GM12878 (cell line): Measurements from ENCODE around the gene PLEKHH1. TPM values are rescaled to one million over a fixed set of nuclear protein-coding genes. Genes with fewer than 3 reads are reported as not detected.

Source experiments
- ATAC-seq: fragments of 200-7000 bp; cut with Tn5 transposase; 3 replicates; pipeline ENCODE4 v1.9.1; 2020; ENCODE audit warnings: mild to moderate bottlenecking, moderate library complexity
- BruUV-seq: library from RNA; stranded (reverse); fragments of 400-500 nt; replicated peaks from 2 replicates; lab custom pipeline; 2021; lab: Mats Ljungman, UMichigan
- CTCF ChIA-PET: fragments of 300-600 bp; sonication (Branson Sonifier 250); formaldehyde crosslinking; extraction: SDS; loops from one replicate; lab custom pipeline; 2021; ENCODE audit warnings: inconsistent platforms; lab: Yijun Ruan, JAX
- POLR2A ChIA-PET: fragments of 350-600 bp; formaldehyde crosslinking; extraction: SDS; loops from one replicate; lab custom pipeline; 2021; ENCODE audit warnings: inconsistent platforms; lab: Charles Lee
- RAD21 ChIA-PET: fragments of 300-600 bp; sonication (Branson Sonifier 250); formaldehyde crosslinking; loops from one replicate; lab custom pipeline; 2023; ENCODE audit warnings: antibody characterized with exemption; ENCODE audit not compliant: unreplicated experiment; lab: Charles Lee
- SMC1A ChIA-PET: fragments of 300-600 bp; sonication (Branson Sonifier 250); formaldehyde crosslinking; loops from one replicate; lab custom pipeline; 2023; ENCODE audit not compliant: unreplicated experiment, uncharacterized antibody; lab: Charles Lee
- DNase-seq: peaks from one replicate; pipeline ENCODE4 v3.0.0-alpha.2; 2011; ENCODE audit warnings: low read depth, low spot score
- FAIRE-seq: peaks from 3 replicates; lab custom pipeline; 2011; peaks lifted over from hg19 to GRCh38; lab: Jason Lieb, UNC
- H2AFZ ChIP-seq: 2 replicates; pipeline ENCODE4 v1.6.0; 2011; ENCODE audit warnings: low read depth, low read length, control low read depth; ENCODE audit not compliant: control insufficient read depth
- H3K27ac ChIP-seq: 2 replicates; pipeline ENCODE4 v1.5.1; 2011; ENCODE audit warnings: control low read depth; ENCODE audit not compliant: control insufficient read depth, insufficient read depth
- H3K27me3 ChIP-seq, 2 experiments: replicated peaks in 1 of 2; 2 replicates each; pipeline versions ENCODE4 v1.6.0 to v1.6.1; 2011; ENCODE audit warnings: low read length in 1 of 2; ENCODE audit not compliant: control insufficient read depth in 2 of 2, insufficient read depth in 2 of 2
- H3K36me3 ChIP-seq, 2 experiments: 2 replicates each; pipeline ENCODE4 v1.5.1; 2011; ENCODE audit warnings: low read length in 1 of 2; ENCODE audit not compliant: control insufficient read depth in 2 of 2, insufficient read depth in 2 of 2
- H3K4me1 ChIP-seq: 2 replicates; pipeline ENCODE4 v1.6.1; 2011; ENCODE audit warnings: mild to moderate bottlenecking, low read length, moderate library complexity, mixed read lengths; ENCODE audit not compliant: control insufficient read depth, insufficient read depth
- H3K4me2 ChIP-seq: 2 replicates; pipeline ENCODE4 v1.6.0; 2011; ENCODE audit warnings: control low read depth; ENCODE audit not compliant: control insufficient read depth, insufficient read depth
- H3K4me3 ChIP-seq: fragments of 200-600 bp; sonication (generic); 2 replicates; pipeline ENCODE4 v1.5.1; 2016
- H3K79me2 ChIP-seq: 2 replicates; pipeline ENCODE4 v1.6.0; 2011; ENCODE audit warnings: low read length; ENCODE audit not compliant: control insufficient read depth, insufficient read depth
- H3K9ac ChIP-seq: 2 replicates; pipeline ENCODE4 v1.8.0; 2011; ENCODE audit warnings: low read length, control low read depth, mixed read lengths; ENCODE audit not compliant: control insufficient read depth, insufficient read depth
- H3K9me3 ChIP-seq: replicated peaks from 3 replicates; pipeline ENCODE4 v1.5.1; 2011; ENCODE audit warnings: mild to moderate bottlenecking, low read length; ENCODE audit not compliant: control insufficient read depth, insufficient read depth
- H4K20me1 ChIP-seq: 2 replicates; pipeline ENCODE4 v1.6.0; 2011; ENCODE audit not compliant: control insufficient read depth, insufficient read depth
- CBX5 ChIP-seq: sonication (generic); IDR thresholded peaks from 2 replicates; pipeline ENCODE4 v1.6.1; 2016; ENCODE audit warnings: low read depth, moderate library complexity, mild to moderate bottlenecking, inconsistent platforms
- EGR1 ChIP-seq, 2 experiments: IDR thresholded peaks; 1 replicate in 1 of 2; 2 replicates in 1 of 2; pipeline ENCODE4 v1.6.1; 2011 to 2012; ENCODE audit warnings: low read depth in 2 of 2, low read length in 2 of 2, borderline replicate concordance in 1 of 2, mild to moderate bottlenecking in 1 of 2, moderate library complexity in 1 of 2
- NBN ChIP-seq: fragments of 450-650 bp; IDR thresholded peaks from 2 replicates; pipeline ENCODE4 v1.6.1; 2016
- PAX8 ChIP-seq: fragments of 450-650 bp; IDR thresholded peaks from 2 replicates; pipeline ENCODE4 v1.6.1; 2017; ENCODE audit warnings: mild to moderate bottlenecking, moderate library complexity
- SMARCA5 ChIP-seq: fragments of 450-650 bp; IDR thresholded peaks from 2 replicates; pipeline ENCODE4 v1.6.1; 2017; ENCODE audit warnings: mild to moderate bottlenecking
- STAT1 ChIP-seq: fragments of 450-650 bp; conservative IDR thresholded peaks from 2 replicates; pipeline ENCODE4 v1.6.1; 2014; ENCODE audit warnings: antibody characterized with exemption, mild to moderate bottlenecking
- YY1 ChIP-seq: IDR thresholded peaks from 2 replicates; pipeline ENCODE4 v1.6.1; 2011; ENCODE audit warnings: low read depth, mild to moderate bottlenecking, low read length
- ZBED1 ChIP-seq: IDR thresholded peaks from 2 replicates; pipeline ENCODE4 v1.6.1; 2016; ENCODE audit warnings: borderline replicate concordance
- WGBS: methylation state at CpG from one replicate; pipeline ENCODE4 v1.1.6; 2016; ENCODE audit warnings: low lambda C conversion rate; ENCODE audit not compliant: insufficient replicate concordance, insufficient coverage; ENCODE audit errors: missing lambda C conversion rate; 5-methylcytosine and 5-hydroxymethylcytosine counted together
- in situ Hi-C: fragments of 300-500 bp; cut with MboI; formaldehyde crosslinking; loops from 9 replicates; pipeline ENCODE4 v1.14.3; 2018; ENCODE audit warnings: mixed read lengths
- intact Hi-C: fragments of 100-400 bp; cut with micrococcal nuclease; formaldehyde crosslinking; loops from one replicate; pipeline ENCODE4 v1.14.2; 2022; ENCODE audit not compliant: unreplicated experiment
- polyA plus RNA-seq, 11 experiments: library from polyadenylated mRNA; depleted of rRNA in 4 of 11; unstranded in 6 of 11; stranded (reverse) in 5 of 11; fragments of >200 nt; fragmentation: Nextera tagmentation in 4 of 11; fragmentation: Illumina TruSeq in 1 of 11; extraction: Ambion mirVana in 4 of 11; extraction: Trizol in 1 of 11; gene quantifications; 1 replicate in 1 of 11; 2 replicates in 10 of 11; pipeline versions ENCODE4 v1.2.1 to v1.2.3, GENCODE V29; 2011 to 2016; ENCODE audit warnings: inconsistent platforms in 2 of 11, missing spikeins in 2 of 11, low read depth in 1 of 11
- total RNA-seq, 4 experiments: library from RNA; depleted of rRNA in 3 of 4; stranded (reverse); fragments of >200 nt in 3 of 4; fragmentation: Illumina TruSeq in 1 of 4; extraction: Trizol in 1 of 4; gene quantifications; 2 replicates each; pipeline versions ENCODE4 v1.2.1 to v1.2.3, GENCODE V29; 2013 to 2021
- TF ChIP-seq, protein P1 (sequence below): fragments of 450-650 bp; IDR thresholded peaks from 2 replicates; pipeline ENCODE4 v1.6.1; 2018; ENCODE audit warnings: borderline replicate concordance, mild to moderate bottlenecking; ENCODE audit not compliant: partially characterized antibody
- TF ChIP-seq, protein P2 (sequence below): fragments of 450-650 bp; formaldehyde crosslinking; IDR thresholded peaks from 2 replicates; pipeline ENCODE4 v1.5.0; 2022; ENCODE audit warnings: mild to moderate bottlenecking, missing genetic modification characterization
- TF ChIP-seq, protein P3 (sequence below): IDR thresholded peaks from 2 replicates; pipeline ENCODE4 v1.6.1; 2011; ENCODE audit warnings: borderline replicate concordance, low read depth, mild to moderate bottlenecking, moderate library complexity, low read length; ENCODE audit not compliant: insufficient read depth, poor library complexity, severe bottlenecking

The PLEKHH1 gene
- total and polyA plus RNA-seq, 10 of the 15 experiments (the other 5 are each of a cell fraction or from before 2014, with no cell fraction given), result 0.11 to 0.95 (median 0.41) TPM

DNA sequence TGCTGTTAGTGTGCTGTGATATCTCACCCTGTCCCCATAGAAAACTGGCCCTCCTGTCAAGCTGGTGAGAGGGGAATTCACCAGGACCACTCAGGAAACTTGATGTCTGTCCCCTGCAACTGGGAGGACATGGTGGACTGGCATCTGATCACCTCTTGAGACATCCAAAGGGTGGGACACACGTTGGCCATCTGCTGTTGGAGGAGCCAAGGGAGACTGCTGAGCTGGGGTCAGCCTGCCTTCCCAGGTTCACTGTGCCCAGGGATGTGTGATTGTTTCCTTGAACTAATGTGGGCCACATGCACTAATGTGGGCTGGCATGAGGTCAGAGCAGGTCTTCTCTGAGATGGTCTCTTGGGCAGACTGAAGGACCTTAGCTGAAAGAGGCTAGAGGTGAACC, 27.8 kb upstream of the PLEKHH1 start (continued):
- TF ChIP-seq, protein P1, sequence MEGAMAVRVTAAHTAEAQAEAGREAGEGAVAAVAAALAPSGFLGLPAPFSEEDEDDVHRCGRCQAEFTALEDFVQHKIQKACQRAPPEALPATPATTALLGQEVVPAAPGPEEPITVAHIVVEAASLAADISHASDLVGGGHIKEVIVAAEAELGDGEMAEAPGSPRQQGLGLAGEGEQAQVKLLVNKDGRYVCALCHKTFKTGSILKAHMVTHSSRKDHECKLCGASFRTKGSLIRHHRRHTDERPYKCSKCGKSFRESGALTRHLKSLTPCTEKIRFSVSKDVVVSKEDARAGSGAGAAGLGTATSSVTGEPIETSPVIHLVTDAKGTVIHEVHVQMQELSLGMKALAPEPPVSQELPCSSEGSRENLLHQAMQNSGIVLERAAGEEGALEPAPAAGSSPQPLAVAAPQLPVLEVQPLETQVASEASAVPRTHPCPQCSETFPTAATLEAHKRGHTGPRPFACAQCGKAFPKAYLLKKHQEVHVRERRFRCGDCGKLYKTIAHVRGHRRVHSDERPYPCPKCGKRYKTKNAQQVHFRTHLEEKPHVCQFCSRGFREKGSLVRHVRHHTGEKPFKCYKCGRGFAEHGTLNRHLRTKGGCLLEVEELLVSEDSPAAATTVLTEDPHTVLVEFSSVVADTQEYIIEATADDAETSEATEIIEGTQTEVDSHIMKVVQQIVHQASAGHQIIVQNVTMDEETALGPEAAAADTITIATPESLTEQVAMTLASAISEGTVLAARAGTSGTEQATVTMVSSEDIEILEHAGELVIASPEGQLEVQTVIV, result no peak
- TF ChIP-seq EGR1 (IDR thresholded peaks at IDR 0.05; ENCODE audit: borderline replicate concordance in 1 of 2, low read depth in 2 of 2, low read length in 2 of 2) (no peak), STAT1 (no peak)
- TF ChIP-seq, protein P2, sequence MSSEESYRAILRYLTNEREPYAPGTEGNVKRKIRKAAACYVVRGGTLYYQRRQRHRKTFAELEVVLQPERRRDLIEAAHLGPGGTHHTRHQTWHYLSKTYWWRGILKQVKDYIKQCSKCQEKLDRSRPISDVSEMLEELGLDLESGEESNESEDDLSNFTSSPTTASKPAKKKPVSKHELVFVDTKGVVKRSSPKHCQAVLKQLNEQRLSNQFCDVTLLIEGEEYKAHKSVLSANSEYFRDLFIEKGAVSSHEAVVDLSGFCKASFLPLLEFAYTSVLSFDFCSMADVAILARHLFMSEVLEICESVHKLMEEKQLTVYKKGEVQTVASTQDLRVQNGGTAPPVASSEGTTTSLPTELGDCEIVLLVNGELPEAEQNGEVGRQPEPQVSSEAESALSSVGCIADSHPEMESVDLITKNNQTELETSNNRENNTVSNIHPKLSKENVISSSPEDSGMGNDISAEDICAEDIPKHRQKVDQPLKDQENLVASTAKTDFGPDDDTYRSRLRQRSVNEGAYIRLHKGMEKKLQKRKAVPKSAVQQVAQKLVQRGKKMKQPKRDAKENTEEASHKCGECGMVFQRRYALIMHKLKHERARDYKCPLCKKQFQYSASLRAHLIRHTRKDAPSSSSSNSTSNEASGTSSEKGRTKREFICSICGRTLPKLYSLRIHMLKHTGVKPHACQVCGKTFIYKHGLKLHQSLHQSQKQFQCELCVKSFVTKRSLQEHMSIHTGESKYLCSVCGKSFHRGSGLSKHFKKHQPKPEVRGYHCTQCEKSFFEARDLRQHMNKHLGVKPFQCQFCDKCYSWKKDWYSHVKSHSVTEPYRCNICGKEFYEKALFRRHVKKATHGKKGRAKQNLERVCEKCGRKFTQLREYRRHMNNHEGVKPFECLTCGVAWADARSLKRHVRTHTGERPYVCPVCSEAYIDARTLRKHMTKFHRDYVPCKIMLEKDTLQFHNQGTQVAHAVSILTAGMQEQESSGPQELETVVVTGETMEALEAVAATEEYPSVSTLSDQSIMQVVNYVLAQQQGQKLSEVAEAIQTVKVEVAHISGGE (CRISPR knock-in tag), result no peak

DNA sequence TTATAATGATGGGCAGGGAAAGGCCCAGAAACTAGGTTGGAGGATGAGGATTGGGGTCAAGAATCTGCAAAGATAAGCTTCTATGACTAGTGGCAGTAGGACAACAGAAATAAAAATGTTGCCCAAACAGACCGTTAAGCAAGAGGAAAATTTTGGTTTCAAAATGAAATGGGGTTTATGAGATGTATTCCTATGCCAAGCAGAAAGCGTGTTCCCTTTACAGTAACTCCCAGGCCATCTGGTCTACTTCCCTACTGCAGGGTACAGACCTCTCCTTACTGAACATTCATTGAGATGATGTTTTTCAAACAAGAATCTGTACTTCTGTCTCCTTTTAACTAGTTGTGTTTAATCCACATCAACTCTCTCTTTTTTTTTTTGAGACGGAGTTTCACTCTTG, 24.1 kb upstream of the PLEKHH1 start:
- DNase-seq, result no peak
- ChIA-PET SMC1A (interaction anchor here (0.6 to 1.8 kb wide), 4 partner anchors 8 to 62 kb away, joined by 3 to 4 read pairs (median 4); no protein-coding TSS in a partner anchor), CTCF (interaction anchor here (1.4 to 7.5 kb wide), 2 partner anchors 18 to 82 kb away, joined by 4 to 43 read pairs; no protein-coding TSS in a partner anchor), RAD21 (no interaction called here), POLR2A (no interaction called here)
- in situ Hi-C loops, result no loop called here
- no peak for FAIRE-seq
- WGBS, result 21% methylated on average over 3 of the region's 3 CpGs
- no peak overlapping the region for H3K27ac ChIP-seq
- no peaks in the 10 kb centered on the region for H4K20me1 ChIP-seq
- no peaks in the 10 kb centered on the region for H3K79me2 ChIP-seq
- H3K4me2 ChIP-seq, result no peak overlapping the region
- H3K27me3 ChIP-seq, result no peaks in the 10 kb centered on the region; a peak in 1 of 4 replicates
- H3K4me1 ChIP-seq, result peaks cover 16% of the 10 kb centered on the region; the same call in 1 of the 2 replicates
- no peak overlapping the region for H2AFZ ChIP-seq
- no peaks in the 10 kb centered on the region for H3K9me3 ChIP-seq
- H3K9ac ChIP-seq, result no peak overlapping the region
- no peak for ATAC-seq
- BruUV-seq, result no TSS peak
- intact Hi-C loops, result no loop called here
- no peaks in the 10 kb centered on the region for H3K36me3 ChIP-seq
- no peak overlapping the region for H3K4me3 ChIP-seq
- no peak for TF ChIP-seq NBN
- TF ChIP-seq SMARCA5, result no peak
- no peak for TF ChIP-seq PAX8
- TF ChIP-seq, protein P2 (CRISPR knock-in tag), result no peak
- TF ChIP-seq, protein P3, sequence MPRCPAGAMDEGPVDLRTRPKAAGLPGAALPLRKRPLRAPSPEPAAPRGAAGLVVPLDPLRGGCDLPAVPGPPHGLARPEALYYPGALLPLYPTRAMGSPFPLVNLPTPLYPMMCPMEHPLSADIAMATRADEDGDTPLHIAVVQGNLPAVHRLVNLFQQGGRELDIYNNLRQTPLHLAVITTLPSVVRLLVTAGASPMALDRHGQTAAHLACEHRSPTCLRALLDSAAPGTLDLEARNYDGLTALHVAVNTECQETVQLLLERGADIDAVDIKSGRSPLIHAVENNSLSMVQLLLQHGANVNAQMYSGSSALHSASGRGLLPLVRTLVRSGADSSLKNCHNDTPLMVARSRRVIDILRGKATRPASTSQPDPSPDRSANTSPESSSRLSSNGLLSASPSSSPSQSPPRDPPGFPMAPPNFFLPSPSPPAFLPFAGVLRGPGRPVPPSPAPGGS, result no peak
- no peak for TF ChIP-seq YY1
- TF ChIP-seq ZBED1, result no peak
- no peak for TF ChIP-seq CBX5
